Right lobe of liver (tissue), 4 donors: Measurements from ENCODE around the gene SHROOM1.

ENCODE experiments used
- POLR2A ChIP-seq: fragments of 450-650 bp; IDR thresholded peaks from one replicate; pipeline ENCODE4 v1.6.1; 2017; ENCODE audit warnings: antibody characterized with exemption, mild to moderate bottlenecking
- TF ChIP-seq, protein P1 (sequence below), 4 donors: fragments of 200-600 bp in 3 of 4; fragments of 450-650 bp in 1 of 4; IDR thresholded peaks; one replicate each; pipeline versions ENCODE4 v1.5.1 to v1.8.0; 2016 to 2022; ENCODE audit warnings: antibody characterized with exemption in 4 of 4, mild to moderate bottlenecking in 2 of 4
- donor health status: DM: no; HTN: no; CAD: no.
- donor health status: DM: no; HTN: no; CAD: no.
- donor health status: DM: no; HTN: yes; CAD: no.

GRCh38 chr5:132873119-132873929, 42.9 kb upstream of the SHROOM1 start, which contains the start of gene LEAP2:
- TF ChIP-seq, protein P1, sequence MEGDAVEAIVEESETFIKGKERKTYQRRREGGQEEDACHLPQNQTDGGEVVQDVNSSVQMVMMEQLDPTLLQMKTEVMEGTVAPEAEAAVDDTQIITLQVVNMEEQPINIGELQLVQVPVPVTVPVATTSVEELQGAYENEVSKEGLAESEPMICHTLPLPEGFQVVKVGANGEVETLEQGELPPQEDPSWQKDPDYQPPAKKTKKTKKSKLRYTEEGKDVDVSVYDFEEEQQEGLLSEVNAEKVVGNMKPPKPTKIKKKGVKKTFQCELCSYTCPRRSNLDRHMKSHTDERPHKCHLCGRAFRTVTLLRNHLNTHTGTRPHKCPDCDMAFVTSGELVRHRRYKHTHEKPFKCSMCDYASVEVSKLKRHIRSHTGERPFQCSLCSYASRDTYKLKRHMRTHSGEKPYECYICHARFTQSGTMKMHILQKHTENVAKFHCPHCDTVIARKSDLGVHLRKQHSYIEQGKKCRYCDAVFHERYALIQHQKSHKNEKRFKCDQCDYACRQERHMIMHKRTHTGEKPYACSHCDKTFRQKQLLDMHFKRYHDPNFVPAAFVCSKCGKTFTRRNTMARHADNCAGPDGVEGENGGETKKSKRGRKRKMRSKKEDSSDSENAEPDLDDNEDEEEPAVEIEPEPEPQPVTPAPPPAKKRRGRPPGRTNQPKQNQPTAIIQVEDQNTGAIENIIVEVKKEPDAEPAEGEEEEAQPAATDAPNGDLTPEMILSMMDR (IDR thresholded peaks at IDR 0.05): no peak
- peak; percentile 97 for TF ChIP-seq POLR2A
